HL-60 (cell line): ENCODE measurements around the gene ARAP2.

Source experiments
- CTCF ChIP-seq: IDR thresholded peaks from one replicate; pipeline ENCODE4 v1.5.1; 2011; ENCODE audit warnings: low read length, control low read depth, inconsistent platforms; ENCODE audit not compliant: insufficient read depth
- POLR2AphosphoS5 ChIP-seq: IDR thresholded peaks from 2 replicates; pipeline ENCODE4 v1.6.1; 2012; ENCODE audit warnings: low read depth
- SPI1 ChIP-seq: IDR thresholded peaks from 2 replicates; pipeline ENCODE4 v1.6.1; 2012; ENCODE audit warnings: low read depth, mild to moderate bottlenecking, borderline replicate concordance

GRCh38 chr4:36064117-36064516 lies 180.2 kb downstream of the ARAP2 start:
- TF ChIP-seq SPI1 (no peak), CTCF (no peak), POLR2AphosphoS5 (no peak)
